Vagina (tissue), 2 donors: Measurements from ENCODE around the gene TMEM179. TPM values are rescaled to one million over a fixed set of nuclear protein-coding genes. Genes with fewer than 3 reads are reported as not detected.
"Not testable (repeated sequence)": the region's sequence is repeated elsewhere in the genome, so short reads cannot be mapped to it uniquely, and the experiment has no call there.

Source experiments
- DNase-seq, 2 donors: peaks; one replicate each; pipeline ENCODE4 v3.0.0-alpha.2; 2017; ENCODE audit errors: extremely low spot score in 2 of 2
- H3K27ac ChIP-seq: fragments of 200-600 bp; sonication (generic); one replicate; pipeline ENCODE4 v1.5.1; 2019
- H3K27me3 ChIP-seq: fragments of 200-600 bp; sonication (generic); one replicate; pipeline ENCODE4 v1.5.1; 2019
- H3K36me3 ChIP-seq, 2 donors: fragments of 200-600 bp; sonication (generic); one replicate each; pipeline ENCODE4 v1.5.1; 2017 to 2019
- H3K4me1 ChIP-seq: fragments of 200-600 bp; sonication (generic); one replicate; pipeline ENCODE4 v1.5.1; 2019
- H3K4me3 ChIP-seq, 2 donors: fragments of 200-600 bp; sonication (generic); 1 replicate in 1 of 2; 2 replicates in 1 of 2; pipeline ENCODE4 v1.5.1; 2016 to 2019
- H3K9me3 ChIP-seq: fragments of 200-600 bp; sonication (generic); one replicate; pipeline ENCODE4 v1.5.1; 2019
- CTCF ChIP-seq, 3 experiments: fragments of 450-650 bp in 2 of 3; fragments of 200-600 bp in 1 of 3; sonication (generic) in 1 of 3; IDR thresholded peaks; one replicate each; pipeline ENCODE4 v1.5.1; 2017 to 2019; ENCODE audit warnings: antibody characterized with exemption in 3 of 3, mild to moderate bottlenecking in 2 of 3, moderate library complexity in 2 of 3
- POLR2A ChIP-seq, 2 donors: fragments of 450-650 bp; IDR thresholded peaks; one replicate each; pipeline ENCODE4 v1.6.1; 2017; ENCODE audit warnings: antibody characterized with exemption in 2 of 2, mild to moderate bottlenecking in 2 of 2, moderate library complexity in 2 of 2
- POLR2AphosphoS5 ChIP-seq, 2 donors: sonication (generic); formaldehyde crosslinking; IDR thresholded peaks; one replicate each; pipeline ENCODE4 v1.9.0; 2017; ENCODE audit warnings: antibody characterized with exemption in 2 of 2, mild to moderate bottlenecking in 2 of 2, low read depth in 1 of 2; ENCODE audit not compliant: insufficient read depth in 1 of 2
- intact Hi-C: fragments of 100-400 bp; cut with DNase I; formaldehyde crosslinking; loops from one replicate; pipeline ENCODE4 v1.15.1; 2023
- total RNA-seq: library from RNA; depleted of rRNA; stranded (reverse); fragments of >200 nt; gene quantifications from one replicate; pipeline ENCODE4 v1.2.3, GENCODE V29; 2016

The TMEM179 gene
- total RNA-seq, 1 donor from 2014 or later = 7.9 TPM

- no peaks in the 10 kb centered on the region for H3K4me1 ChIP-seq
- H3K27ac ChIP-seq = no peak overlapping the region
- H3K4me3 ChIP-seq = no peak overlapping the region
- no peaks in the 10 kb centered on the region for H3K36me3 ChIP-seq
- intact Hi-C loops = loop anchor here (5.0 kb wide), 1 partner anchor 503 kb away; the partner anchor contains the start of gene KIF26A
- no peaks in the 10 kb centered on the region for H3K27me3 ChIP-seq
- DNase-seq = no peak
- TF ChIP-seq CTCF (IDR thresholded peaks at IDR 0.05) (peak; percentile 47 to 58 (median 51)), POLR2AphosphoS5 (IDR thresholded peaks at IDR 0.05; ENCODE audit: insufficient read depth in 1 of 2, low read depth in 1 of 2) (no peak)
- no peaks in the 10 kb centered on the region for H3K9me3 ChIP-seq
These were observed 35.4 kb upstream of the TMEM179 start for GRCh38 chr14:104639885-104640548.

- DNase-seq = no peak
- intact Hi-C loops = loop anchor here (5.0 kb wide), 1 partner anchor 502 kb away; the partner anchor contains the start of gene KIF26A
- no peaks in the 10 kb centered on the region for H3K27me3 ChIP-seq
- TF ChIP-seq POLR2A (IDR thresholded peaks at IDR 0.05) (no peak), CTCF (IDR thresholded peaks at IDR 0.05) (no peak), POLR2AphosphoS5 (IDR thresholded peaks at IDR 0.05; ENCODE audit: insufficient read depth in 1 of 2, low read depth in 1 of 2) (no peak)
- H3K36me3 ChIP-seq = no peaks in the 10 kb centered on the region
- H3K4me3 ChIP-seq = no peak overlapping the region
- H3K27ac ChIP-seq = no peak overlapping the region
- no peaks in the 10 kb centered on the region for H3K4me1 ChIP-seq
- H3K9me3 ChIP-seq = no peaks in the 10 kb centered on the region
These were observed 34.9 kb upstream of the TMEM179 start for GRCh38 chr14:104639471-104639870.

DNA sequence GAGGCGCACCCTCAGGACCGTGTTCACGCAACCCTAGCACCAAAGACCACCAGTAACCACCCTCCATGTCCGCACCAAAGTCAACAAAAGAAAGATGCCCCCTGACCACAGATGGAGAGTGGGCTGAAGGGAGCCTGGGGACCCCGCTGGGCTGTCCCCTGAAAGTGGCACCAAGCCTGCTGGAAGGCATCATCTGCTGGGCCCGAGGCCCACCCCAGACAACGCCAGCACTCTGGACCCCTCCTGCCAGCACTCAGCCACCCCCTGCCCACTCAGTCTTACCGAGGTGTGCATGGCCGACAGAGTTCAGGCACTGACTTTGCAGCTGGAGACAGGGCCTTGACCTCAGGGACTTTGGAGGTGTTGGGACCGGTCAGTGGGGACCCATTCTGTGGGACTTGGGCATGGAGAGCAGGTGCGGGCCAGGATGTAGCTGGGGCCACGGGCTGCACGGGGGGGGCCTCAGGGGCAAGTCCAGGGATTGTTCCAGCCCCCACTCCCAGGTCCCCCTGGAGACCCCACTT, 34.4 kb upstream of the TMEM179 start:
- intact Hi-C loops = loop anchor here (5.0 kb wide), 1 partner anchor 502 kb away; the partner anchor contains the start of gene KIF26A
- H3K4me1 ChIP-seq = no peaks in the 10 kb centered on the region
- no peaks in the 10 kb centered on the region for H3K9me3 ChIP-seq
- no peak for DNase-seq
- H3K27ac ChIP-seq = no peak overlapping the region
- TF ChIP-seq POLR2A (IDR thresholded peaks at IDR 0.05) (no peak), POLR2AphosphoS5 (IDR thresholded peaks at IDR 0.05; ENCODE audit: insufficient read depth in 1 of 2, low read depth in 1 of 2) (no peak), CTCF (IDR thresholded peaks at IDR 0.05) (no peak)
- no peaks in the 10 kb centered on the region for H3K27me3 ChIP-seq
- no peaks in the 10 kb centered on the region for H3K36me3 ChIP-seq
- H3K4me3 ChIP-seq = no peak overlapping the region

DNA sequence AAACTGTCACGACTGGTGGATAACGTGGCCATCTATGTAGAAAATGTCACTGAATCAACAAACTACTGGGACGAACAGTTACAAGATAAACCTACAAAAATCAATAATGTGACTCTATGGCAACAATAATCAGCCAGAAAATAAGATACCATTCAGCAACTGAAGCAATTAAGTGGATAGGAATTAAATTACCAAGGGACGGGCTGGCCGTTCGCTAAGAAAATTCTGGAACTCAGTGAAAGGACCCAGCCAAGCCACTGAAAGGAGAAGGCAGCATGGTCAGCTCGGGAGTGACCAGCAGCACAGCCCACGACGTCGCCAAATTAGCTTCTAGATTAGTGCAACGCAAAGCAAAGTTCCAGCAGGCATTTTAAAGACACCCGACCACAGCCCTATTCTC, 33.6 kb upstream of the TMEM179 start:
- no peak for DNase-seq
- no peak for TF ChIP-seq POLR2A (IDR thresholded peaks at IDR 0.05)
- TF ChIP-seq POLR2AphosphoS5 (IDR thresholded peaks at IDR 0.05; ENCODE audit: insufficient read depth in 1 of 2, low read depth in 1 of 2) = no peak
- no peak for TF ChIP-seq CTCF (IDR thresholded peaks at IDR 0.05)
- Histone ChIP-seq H3K9me3 (no peaks in the 10 kb centered on the region), H3K4me3 (no peak overlapping the region), H3K4me1 (no peaks in the 10 kb centered on the region), H3K27me3 (no peaks in the 10 kb centered on the region), H3K36me3 (no peaks in the 10 kb centered on the region), H3K27ac (no peak overlapping the region)
- intact Hi-C loops = loop anchor here (5.0 kb wide), 1 partner anchor 501 kb away; the partner anchor contains the start of gene KIF26A

- intact Hi-C loops = loop anchor here (5.0 kb wide), 1 partner anchor 500 kb away; the partner anchor contains the start of gene KIF26A
- no peaks in the 10 kb centered on the region for H3K9me3 ChIP-seq
- no peak overlapping the region for H3K4me3 ChIP-seq
- H3K36me3 ChIP-seq = no peaks in the 10 kb centered on the region
- DNase-seq = no peak
- no peaks in the 10 kb centered on the region for H3K27me3 ChIP-seq
- no peak for TF ChIP-seq CTCF (IDR thresholded peaks at IDR 0.05)
- no peak for TF ChIP-seq POLR2A (IDR thresholded peaks at IDR 0.05)
- no peak for TF ChIP-seq POLR2AphosphoS5 (IDR thresholded peaks at IDR 0.05; ENCODE audit: insufficient read depth in 1 of 2, low read depth in 1 of 2)
- no peaks in the 10 kb centered on the region for H3K4me1 ChIP-seq
- H3K27ac ChIP-seq = no peak overlapping the region
These were observed 33.0 kb upstream of the TMEM179 start for GRCh38 chr14:104637546-104638003.

DNA sequence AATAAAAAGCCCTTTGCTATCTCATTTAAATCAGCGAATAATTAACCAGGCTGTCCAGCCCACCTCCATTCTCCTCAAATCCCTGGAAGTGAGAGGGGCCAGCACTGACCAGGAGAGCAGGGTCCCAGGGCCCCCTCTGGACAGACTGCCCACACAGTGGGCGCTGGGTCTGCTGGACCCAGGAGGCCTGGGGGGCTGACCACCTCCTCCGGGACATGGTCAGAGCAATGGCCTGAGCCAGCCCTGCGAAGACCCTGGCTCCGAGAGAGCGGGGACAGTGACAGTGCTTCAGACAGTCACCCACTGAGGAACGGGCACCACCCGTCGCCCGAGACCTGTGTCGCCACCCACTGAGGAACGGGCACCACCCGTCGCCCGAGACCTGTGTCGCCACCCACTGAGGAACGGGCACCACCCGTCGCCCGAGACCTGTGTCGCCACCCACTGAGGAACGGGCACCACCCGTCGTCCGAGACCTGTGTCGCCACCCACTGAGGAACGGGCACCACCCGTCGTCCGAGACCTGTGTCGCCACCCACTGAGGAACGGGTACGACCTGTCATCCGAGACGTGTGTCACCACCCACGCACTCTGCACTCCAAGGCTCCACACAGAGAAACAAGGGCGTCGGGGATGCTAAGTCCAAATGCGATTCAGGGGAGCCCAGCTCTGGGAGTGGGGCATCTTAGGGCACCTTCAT, 32.4 kb upstream of the TMEM179 start:
- not testable (repeated sequence) for H3K27me3 ChIP-seq, H3K36me3 ChIP-seq, H3K27ac ChIP-seq, H3K4me3 ChIP-seq, H3K4me1 ChIP-seq, DNase-seq, H3K9me3 ChIP-seq
- intact Hi-C loops = loop anchor here (5.0 kb wide), 1 partner anchor 500 kb away; the partner anchor contains the start of gene KIF26A
